HG03558 (cell line): ENCODE results near the gene KLHDC3.
"Not testable (repeated sequence)": the region's sequence is repeated elsewhere in the genome, so short reads cannot be mapped to it uniquely, and the experiment has no call there.

Experiments used
- ATAC-seq: cut with Tn5 transposase; IDR thresholded peaks from one replicate; pipeline ENCODE4 v1.9.1; 2021; ENCODE audit warnings: moderate number of reproducible peaks; ENCODE audit not compliant: unreplicated experiment; ENCODE audit errors: extremely low read depth

Gene KLHDC3

GRCh38 chr6:42987533-42988451 lies 26.3 kb upstream of the KLHDC3 start:
- no peak for ATAC-seq

- no peak for ATAC-seq
Observed at GRCh38 chr6:42988486-42989020, 25.5 kb upstream of the KLHDC3 start.

DNA sequence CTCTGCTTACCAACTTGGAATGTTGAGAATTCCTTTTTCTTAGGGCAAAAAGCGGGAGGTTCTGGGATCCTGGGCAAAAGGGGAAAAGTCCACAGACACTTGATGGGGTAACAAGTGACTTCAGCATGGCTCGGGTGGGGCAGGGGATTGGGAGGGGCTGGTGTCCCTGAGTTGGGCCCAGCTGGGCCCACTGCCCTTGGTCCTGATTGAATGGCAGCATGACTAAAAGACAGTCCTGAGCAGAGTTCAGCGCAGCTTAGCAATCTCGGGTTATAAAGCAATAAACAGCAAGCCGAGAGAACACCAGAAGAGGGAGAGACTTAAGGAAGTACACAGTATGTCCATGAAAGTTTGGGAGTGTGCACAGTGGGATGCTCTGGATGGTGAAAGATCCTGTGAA lies 24.1 kb upstream of the KLHDC3 start:
- no peak for ATAC-seq

DNA sequence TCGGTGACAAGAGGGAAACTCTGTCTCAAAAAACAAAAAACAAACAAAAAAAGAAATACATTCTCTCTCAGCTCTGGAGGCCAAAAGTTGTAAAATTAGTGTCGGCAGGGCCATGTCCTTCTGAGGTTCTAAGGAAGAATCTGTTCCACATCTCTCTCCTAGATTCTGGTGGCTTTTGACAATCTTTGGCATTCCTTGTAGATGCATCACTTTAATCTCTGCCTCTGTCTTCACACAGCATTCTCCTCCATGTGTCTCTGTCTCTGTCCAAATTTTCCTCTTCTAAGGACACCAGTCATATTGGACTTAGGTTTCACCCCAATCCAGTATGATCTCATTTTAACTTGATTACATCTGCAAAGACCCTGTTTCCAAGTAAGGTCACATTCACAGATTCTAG lies 20.6 kb upstream of the KLHDC3 start:
- ATAC-seq, result no peak

DNA sequence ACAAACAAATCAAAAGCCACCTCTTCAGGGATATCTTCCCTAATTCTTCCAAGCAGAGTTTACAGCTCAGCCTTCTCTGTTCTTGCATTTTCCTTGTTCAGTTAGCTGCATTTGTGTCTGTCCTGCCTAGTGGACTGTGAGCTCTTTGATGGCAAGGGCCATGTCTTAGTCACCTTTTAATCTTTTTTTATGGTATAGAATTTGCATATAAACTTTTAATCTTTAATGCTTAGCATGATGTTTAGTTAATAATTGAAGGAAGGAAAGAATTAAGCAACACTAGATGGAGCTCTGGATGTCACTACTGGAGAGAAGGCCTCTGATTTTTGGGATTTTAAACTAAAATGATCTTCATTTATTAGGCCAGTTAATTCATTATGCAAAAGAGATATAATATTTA lies 17.5 kb upstream of the KLHDC3 start:
- no peak for ATAC-seq

GRCh38 chr6:42998205-42998604 lies 15.8 kb upstream of the KLHDC3 start:
- ATAC-seq, result not testable (repeated sequence)

GRCh38 chr6:43001843-43002242 lies 12.2 kb upstream of the KLHDC3 start:
- ATAC-seq, result no peak

DNA sequence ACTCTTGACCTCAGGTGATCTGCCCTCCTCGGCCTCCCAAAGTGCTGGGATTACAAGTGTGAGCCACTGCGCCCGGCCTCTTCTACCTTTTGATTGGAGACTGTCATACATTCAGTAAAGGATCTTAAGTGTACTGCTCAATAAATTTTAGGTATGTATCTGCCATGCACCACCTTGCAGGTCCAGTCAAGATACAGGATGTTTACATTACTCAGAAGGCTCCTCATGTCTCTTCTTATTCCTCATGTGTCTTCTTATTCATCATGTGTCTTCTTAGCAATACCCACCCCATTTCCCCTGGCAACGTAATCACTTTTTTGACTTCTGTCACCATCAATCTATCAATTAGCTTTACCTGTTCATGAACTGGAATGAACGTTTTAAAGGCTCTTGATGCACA lies 8.2 kb upstream of the KLHDC3 start:
- no peak for ATAC-seq

- ATAC-seq, result no peak
Observed at GRCh38 chr6:43006251-43006650, 7.8 kb upstream of the KLHDC3 start.

- no peak for ATAC-seq
Observed at GRCh38 chr6:43007126-43007525, 6.9 kb upstream of the KLHDC3 start.

DNA sequence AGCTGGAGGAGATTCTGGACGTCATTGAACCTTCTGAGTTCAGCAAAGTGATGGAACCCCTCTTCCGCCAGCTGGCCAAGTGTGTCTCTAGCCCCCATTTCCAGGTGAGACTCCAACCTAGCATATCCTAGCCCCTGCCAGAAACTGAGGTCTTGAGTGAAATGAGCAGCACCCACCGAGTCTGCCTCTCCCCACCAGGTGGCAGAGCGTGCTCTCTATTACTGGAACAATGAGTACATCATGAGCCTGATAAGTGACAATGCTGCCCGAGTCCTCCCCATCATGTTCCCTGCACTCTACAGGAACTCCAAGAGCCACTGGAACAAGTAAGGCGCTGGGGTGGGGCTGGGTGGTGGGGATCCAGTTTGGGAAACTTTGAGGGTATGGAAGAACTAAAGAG lies 4.9 kb upstream of the KLHDC3 start:
- no peak for ATAC-seq

- no peak for ATAC-seq
Observed at GRCh38 chr6:43011207-43011606, 2.8 kb upstream of the KLHDC3 start.

GRCh38 chr6:43012364-43012763 lies 1.7 kb upstream of the KLHDC3 start:
- no peak for ATAC-seq

- ATAC-seq, result no peak
Observed at GRCh38 chr6:43013097-43013842, 779 bp upstream of the KLHDC3 start.

DNA sequence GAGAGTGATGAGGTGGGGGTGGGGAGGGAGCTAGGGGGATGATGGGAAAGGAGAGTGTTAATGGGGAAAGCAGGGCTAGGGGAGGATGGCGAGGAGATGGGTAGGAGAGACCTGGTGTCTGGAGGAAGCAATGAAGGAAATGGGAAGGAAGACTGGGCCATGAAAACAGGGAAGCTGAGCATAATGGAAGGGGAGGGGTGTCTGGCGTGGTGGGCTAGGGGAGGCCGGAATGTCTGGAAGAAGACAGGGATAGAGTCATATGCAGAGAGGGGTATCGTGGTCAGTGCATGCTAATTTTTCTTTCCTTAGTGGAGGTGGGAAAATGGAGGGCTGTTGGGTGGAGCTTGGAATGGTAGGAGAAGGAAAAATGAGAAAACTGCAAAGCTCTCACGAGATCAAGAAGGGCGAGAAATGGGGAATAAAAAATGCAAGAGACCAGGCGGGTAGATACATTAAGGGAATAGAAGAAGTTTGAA lies 423 bp downstream of the KLHDC3 start:
- ATAC-seq, result no peak

- ATAC-seq, result no peak
Observed at GRCh38 chr6:43016176-43016942, 2.3 kb downstream of the KLHDC3 start.

DNA sequence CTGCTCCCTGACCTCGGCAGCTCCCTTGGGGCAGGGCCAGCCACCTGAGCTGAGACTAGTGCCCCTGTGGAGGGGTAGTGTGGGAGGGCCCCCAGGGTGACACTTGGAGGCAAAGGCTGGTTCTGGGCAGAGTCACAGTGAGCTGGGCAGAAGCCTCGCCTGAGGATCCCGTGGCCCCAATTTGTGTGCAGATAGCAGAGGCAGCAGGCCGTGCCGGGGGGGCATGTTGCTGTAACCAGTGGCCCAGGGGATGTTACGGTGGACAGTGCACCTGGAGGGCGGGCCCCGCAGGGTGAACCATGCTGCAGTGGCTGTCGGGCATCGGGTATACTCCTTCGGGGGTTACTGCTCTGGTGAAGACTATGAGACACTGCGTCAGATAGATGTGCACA lies 2.9 kb downstream of the KLHDC3 start:
- ATAC-seq, result no peak

DNA sequence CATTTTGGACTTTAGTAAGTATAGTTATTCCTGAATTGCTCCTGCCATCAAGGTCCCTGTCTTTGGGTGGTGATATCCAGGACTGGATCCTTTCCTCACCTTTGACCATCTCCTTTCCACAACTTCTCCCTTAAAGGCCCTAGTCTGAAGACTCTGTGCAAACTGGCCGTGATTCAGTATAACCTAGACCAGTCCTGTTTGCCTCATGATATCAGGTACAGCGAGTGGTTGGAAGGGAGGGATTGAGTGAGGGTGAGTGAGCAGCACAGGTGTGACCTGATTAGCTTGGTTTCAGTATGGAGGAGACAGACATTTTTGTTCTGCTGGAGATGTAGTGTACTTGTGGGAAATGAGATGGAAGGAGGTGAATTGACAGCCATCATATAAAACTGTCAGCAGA lies 5.1 kb downstream of the KLHDC3 start:
- ATAC-seq, result no peak

- ATAC-seq, result no peak
Observed at GRCh38 chr6:43020052-43020705, 6.1 kb downstream of the KLHDC3 start.

- ATAC-seq, result no peak
Observed at GRCh38 chr6:43020847-43021246, 6.8 kb downstream of the KLHDC3 start.
